H1 (cell line): ENCODE results near the gene OR2F1. TPM values are rescaled to one million over a fixed set of nuclear protein-coding genes. Genes with fewer than 3 reads are reported as not detected.

Source experiments
- BACH1 ChIP-seq: IDR thresholded peaks from 2 replicates; pipeline ENCODE4 v1.6.1; 2012; ENCODE audit warnings: low read length, improper control_type of control experiment
- CHD2 ChIP-seq: IDR thresholded peaks from 2 replicates; pipeline ENCODE4 v1.6.1; 2012; ENCODE audit warnings: low read length, improper control_type of control experiment
- CHD7 ChIP-seq: fragments of 300-600 bp; sonication (generic); IDR thresholded peaks from 2 replicates; pipeline ENCODE4 v1.7.1; 2012; ENCODE audit warnings: low read length, moderate library complexity, mild to moderate bottlenecking, inconsistent platforms; ENCODE audit not compliant: insufficient replicate concordance
- CREB1 ChIP-seq: IDR thresholded peaks from 2 replicates; pipeline ENCODE4 v1.6.1; 2012; ENCODE audit warnings: inconsistent platforms
- ZNF274 ChIP-seq: IDR thresholded peaks from 2 replicates; pipeline ENCODE4 v1.7.0; 2012; ENCODE audit warnings: low read length, borderline replicate concordance; ENCODE audit errors: extremely low read depth
- polyA plus RNA-seq, 7 experiments: library from polyadenylated mRNA; depleted of rRNA in 3 of 7; stranded (reverse) in 5 of 7; unstranded in 2 of 7; fragments of >200 nt in 5 of 7; fragments of 200-250 nt in 2 of 7; gene quantifications; 1 replicate in 5 of 7; 2 replicates in 1 of 7; 4 replicates in 1 of 7; pipeline versions ENCODE4 v1.2.1 to v1.2.3, GENCODE V29; 2011 to 2013; ENCODE audit warnings: missing spikeins in 2 of 7, mixed read lengths in 2 of 7
- total RNA-seq: library from RNA; stranded (reverse); fragmentation: NEBNext Ultra II Directional; extraction: Animal tissue kit (Norgen Biotek cat#: 25700); gene quantifications from 2 replicates; pipeline ENCODE4 v1.2.1, GENCODE V29; 2021

Gene OR2F1
- total and polyA plus RNA-seq, 2 of the 8 experiments (the other 6 are each of a cell fraction or from before 2014, with no cell fraction given): 0.19 TPM; not detected in 1

DNA sequence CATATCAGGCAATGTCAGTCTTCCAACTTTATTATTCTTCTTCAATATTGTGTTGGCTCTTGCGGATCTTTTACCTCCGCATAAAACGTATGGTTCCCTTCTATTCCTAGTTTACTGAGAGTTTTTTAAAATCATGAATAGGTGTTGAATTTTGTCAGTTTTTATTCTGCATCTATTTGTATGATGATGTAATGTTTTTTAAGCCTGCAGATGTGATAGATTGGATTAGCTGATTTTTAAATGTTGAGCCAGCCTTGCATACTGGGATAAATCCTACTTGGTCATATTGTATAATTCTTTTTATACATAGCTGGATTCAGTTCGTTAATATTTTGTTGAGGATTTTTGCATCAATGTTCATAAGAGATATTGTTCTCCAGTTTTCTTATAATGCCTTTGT lies 9.2 kb upstream of the OR2F1 start (continued):
- TF ChIP-seq CHD7 (no peak), CHD2 (no peak), CREB1 (no peak), BACH1 (no peak), ZNF274 (no peak)
